Keratinocyte (primary cell): ENCODE results near the gene SRPK2. TPM values are rescaled to one million over a fixed set of nuclear protein-coding genes. Genes with fewer than 3 reads are reported as not detected.

Experiments
- DNase-seq: peaks from one replicate; pipeline ENCODE4 v3.0.0-alpha.2; 2011; ENCODE audit warnings: low read depth, missing footprints, low spot score
- FAIRE-seq: peaks from 2 replicates; lab custom pipeline; 2011; peaks lifted over from hg19 to GRCh38; lab: Jason Lieb, UNC
- H2AFZ ChIP-seq: 2 replicates; pipeline ENCODE4 v1.6.0; 2012; ENCODE audit warnings: low read length, control low read depth, inconsistent platforms; ENCODE audit not compliant: control insufficient read depth
- H3K27ac ChIP-seq: 2 replicates; pipeline ENCODE4 v1.5.1; 2011; ENCODE audit warnings: low read length; ENCODE audit not compliant: control insufficient read depth, insufficient read depth
- H3K27me3 ChIP-seq: 3 replicates; pipeline ENCODE4 v1.6.0; 2011; ENCODE audit warnings: low read length; ENCODE audit not compliant: control insufficient read depth, insufficient read depth; ENCODE audit errors: extremely low read depth
- H3K36me3 ChIP-seq, 2 experiments: 2 replicates in 1 of 2; 3 replicates in 1 of 2; pipeline ENCODE4 v1.5.1; 2011; ENCODE audit warnings: low read length in 2 of 2, mild to moderate bottlenecking in 1 of 2; ENCODE audit not compliant: control insufficient read depth in 2 of 2, insufficient read depth in 2 of 2; ENCODE audit errors: extremely low read depth in 1 of 2
- H3K4me1 ChIP-seq: 3 replicates; pipeline ENCODE4 v1.5.1; 2011; ENCODE audit warnings: low read length; ENCODE audit not compliant: control insufficient read depth, insufficient read depth; ENCODE audit errors: extremely low read depth
- H3K4me2 ChIP-seq: 3 replicates; pipeline ENCODE4 v1.6.0; 2011; ENCODE audit warnings: low read depth, low read length; ENCODE audit not compliant: control insufficient read depth, insufficient read depth; ENCODE audit errors: extremely low read depth
- H3K4me3 ChIP-seq, 3 experiments: fragments of 200-600 bp in 1 of 3; sonication (generic) in 1 of 3; 2 replicates in 2 of 3; 3 replicates in 1 of 3; pipeline ENCODE4 v1.5.1; 2011 to 2016; ENCODE audit warnings: low read length in 3 of 3, mild to moderate bottlenecking in 3 of 3, control low read depth in 2 of 3, inconsistent platforms in 1 of 3, low read depth in 1 of 3, mixed read lengths in 1 of 3, mixed run types in 1 of 3, moderate library complexity in 1 of 3; ENCODE audit not compliant: control insufficient read depth in 2 of 3, insufficient read depth in 2 of 3; ENCODE audit errors: extremely low read depth in 1 of 3
- H3K79me2 ChIP-seq: 2 replicates; pipeline ENCODE4 v1.6.0; 2012; ENCODE audit warnings: low read length; ENCODE audit not compliant: control insufficient read depth, insufficient read depth
- H3K9ac ChIP-seq: 3 replicates; pipeline ENCODE4 v1.6.0; 2011; ENCODE audit warnings: low read length; ENCODE audit not compliant: control insufficient read depth, insufficient read depth; ENCODE audit errors: extremely low read depth
- H3K9me1 ChIP-seq: 3 replicates; pipeline ENCODE4 v1.6.0; 2011; ENCODE audit warnings: low read length; ENCODE audit not compliant: control insufficient read depth, insufficient read depth; ENCODE audit errors: extremely low read depth
- H3K9me3 ChIP-seq: 2 replicates; pipeline ENCODE4 v1.5.1; 2012; ENCODE audit warnings: low read depth, low read length; ENCODE audit not compliant: control insufficient read depth
- H4K20me1 ChIP-seq: 3 replicates; pipeline ENCODE4 v1.6.0; 2011; ENCODE audit warnings: low read length; ENCODE audit not compliant: control insufficient read depth, insufficient read depth; ENCODE audit errors: extremely low read depth
- CTCF ChIP-seq, 3 experiments: IDR thresholded peaks in 1 of 3; conservative IDR thresholded peaks in 1 of 3; optimal IDR thresholded peaks in 1 of 3; 2 replicates in 2 of 3; 3 replicates in 1 of 3; pipeline versions ENCODE3 to v1.5.1; 2011; ENCODE audit warnings: low read length in 3 of 3, mild to moderate bottlenecking in 3 of 3, moderate library complexity in 2 of 3, control low read depth in 1 of 3, inconsistent platforms in 1 of 3; ENCODE audit not compliant: insufficient read depth in 2 of 3; ENCODE audit errors: extremely low read depth in 1 of 3
- EZH2 ChIP-seq: IDR thresholded peaks from one replicate; pipeline ENCODE4 v1.6.1; 2012; ENCODE audit warnings: inconsistent platforms, mild to moderate bottlenecking, low read length, moderate library complexity
- dilution Hi-C: fragments of 300-500 bp; cut with MboI; formaldehyde crosslinking; loops from one replicate; pipeline ENCODE4 v1.7.0; 2020; ENCODE audit warnings: low sequenced_read_pairs; ENCODE audit not compliant: extremely low pct_ligation_motif_present
- polyA plus RNA-seq, 5 experiments: library from polyadenylated mRNA; depleted of rRNA in 3 of 5; stranded (reverse) in 3 of 5; stranded (forward) in 1 of 5; unstranded in 1 of 5; fragments of >200 nt; gene quantifications; 1 replicate in 1 of 5; 2 replicates in 3 of 5; 3 replicates in 1 of 5; pipeline versions ENCODE4 v1.2.1 to v1.2.3, GENCODE V29; 2011 to 2012; ENCODE audit warnings: missing spikeins in 2 of 5, low read depth in 1 of 5, low replicate concordance in 1 of 5

Gene SRPK2
- polyA plus RNA-seq, 1 donor (not counting 4 experiments of a cell fraction or from before 2014, with no cell fraction given): 40.2 TPM

GRCh38 chr7:105139381-105139780 lies 249.3 kb downstream of the SRPK2 start:
- dilution Hi-C loops: no loop called here
- TF ChIP-seq CTCF (optimal IDR thresholded peaks at IDR 0.05 in 1 of 3, IDR thresholded peaks at IDR 0.05 in 1 of 3, conservative IDR thresholded peaks at IDR 0.05 in 1 of 3; ENCODE audit: extremely low read depth in 1 of 3, insufficient read depth in 2 of 3, low read length in 3 of 3) (no peak), EZH2 (no peak)

GRCh38 chr7:105137898-105138297 lies 250.8 kb downstream of the SRPK2 start:
- dilution Hi-C loops: no loop called here
- no peak overlapping the region for H2AFZ ChIP-seq
- H3K27me3 ChIP-seq: no peaks in the 10 kb centered on the region
- DNase-seq: no peak
- H4K20me1 ChIP-seq: no peaks in the 10 kb centered on the region
- peaks cover 18 to 20% of the 10 kb centered on the region in 2 experiments for H3K36me3 ChIP-seq
- no peak overlapping the region for H3K4me3 ChIP-seq
- H3K9me1 ChIP-seq: no peaks in the 10 kb centered on the region
- H3K9ac ChIP-seq: no peak overlapping the region
- TF ChIP-seq EZH2: no peak
- no peak for TF ChIP-seq CTCF (optimal IDR thresholded peaks at IDR 0.05 in 1 of 3, IDR thresholded peaks at IDR 0.05 in 1 of 3, conservative IDR thresholded peaks at IDR 0.05 in 1 of 3; ENCODE audit: extremely low read depth in 1 of 3, insufficient read depth in 2 of 3, low read length in 3 of 3)
- no peak overlapping the region for H3K27ac ChIP-seq
- H3K9me3 ChIP-seq: no peaks in the 10 kb centered on the region
- H3K79me2 ChIP-seq: peaks cover 17% of the 10 kb centered on the region
- no peak overlapping the region for H3K4me2 ChIP-seq
- no peak for FAIRE-seq
- H3K4me1 ChIP-seq: no peaks in the 10 kb centered on the region

More at GRCh38 chr7:105139381-105139780, 249.3 kb downstream of the SRPK2 start:
- Histone ChIP-seq H3K4me2 (no peak overlapping the region), H3K9me1 (no peaks in the 10 kb centered on the region), H4K20me1 (no peaks in the 10 kb centered on the region), H3K4me1 (no peaks in the 10 kb centered on the region), H3K9me3 (no peaks in the 10 kb centered on the region), H3K9ac (no peak overlapping the region), H3K36me3 (peaks cover 21 to 25% of the 10 kb centered on the region in 2 experiments), H3K79me2 (peaks cover 17% of the 10 kb centered on the region), H3K4me3 (no peak overlapping the region), H3K27ac (no peak overlapping the region), H3K27me3 (no peaks in the 10 kb centered on the region), H2AFZ (no peak overlapping the region)
- FAIRE-seq: no peak
- DNase-seq: no peak
